ELF-1 (cell line): ENCODE data around the gene EVC2.
A peak's percentile ranks its signal among the peaks of the same experiment; 100 is the strongest.

ENCODE experiments used
- DNase-seq: peaks from one replicate; pipeline ENCODE4 v3.0.0-alpha.2; 2016; ENCODE audit warnings: low read depth, low spot score

The EVC2 gene

GRCh38 chr4:5566526-5566925 lies 141.8 kb downstream of the EVC2 start:
- DNase-seq, result no peak

DNA sequence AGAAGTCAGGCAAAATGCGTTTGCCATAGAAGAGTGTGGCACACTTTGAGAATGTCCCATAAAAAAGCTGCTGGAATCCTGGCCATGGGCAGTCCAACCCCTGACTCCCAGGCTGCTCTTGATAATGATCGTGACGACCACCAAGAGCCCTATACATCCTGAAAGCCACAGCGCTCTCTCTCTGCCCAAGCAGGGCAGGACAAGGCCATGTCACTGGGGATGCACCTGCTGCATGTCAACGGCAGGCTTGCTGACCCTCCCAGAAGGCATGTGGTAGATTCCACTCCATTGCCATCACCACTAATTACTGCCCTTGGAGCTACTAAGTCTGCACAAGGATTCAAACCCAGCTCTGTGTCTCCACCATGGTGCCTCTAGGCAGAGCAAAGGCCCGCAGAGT lies 144.5 kb downstream of the EVC2 start:
- no peak for DNase-seq

DNA sequence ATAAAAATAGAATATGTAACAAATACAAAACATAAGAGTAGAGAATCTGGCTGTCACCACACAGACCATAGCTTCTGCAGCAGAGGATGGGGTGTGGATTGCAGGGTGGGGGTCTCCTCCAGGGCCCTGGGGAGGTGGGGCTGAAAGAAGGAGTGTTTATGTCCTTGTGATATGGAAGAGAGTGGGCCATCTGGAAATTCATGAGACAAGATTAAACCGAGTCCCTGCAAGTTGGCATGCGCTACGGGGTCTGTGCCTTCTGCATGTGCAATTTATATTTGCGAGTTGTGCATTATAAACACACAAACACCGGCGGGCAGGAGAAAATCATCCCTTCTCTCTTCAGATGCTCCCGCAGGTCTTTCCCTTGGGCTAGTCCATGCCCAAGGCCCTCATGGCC lies 145.9 kb downstream of the EVC2 start:
- DNase-seq, result no peak

DNA sequence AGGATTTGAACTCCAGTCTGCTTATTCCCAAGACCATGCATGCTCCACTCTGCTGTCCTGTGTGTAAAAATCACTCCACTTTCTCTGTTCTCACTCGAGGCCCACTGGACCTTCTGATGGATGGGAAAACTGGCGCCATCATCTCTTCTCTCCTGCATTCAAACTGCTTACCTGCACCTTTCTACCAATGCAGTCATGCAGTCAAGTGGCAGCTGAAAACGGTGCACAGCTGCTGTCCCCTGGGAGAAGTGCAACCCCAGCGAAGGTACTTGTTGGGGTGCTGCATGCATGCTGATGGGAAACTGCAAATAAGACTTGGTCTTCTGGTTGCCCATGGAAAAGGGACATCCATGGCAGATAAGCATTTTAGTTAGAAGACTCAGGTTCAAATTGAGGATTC lies 147.1 kb downstream of the EVC2 start:
- no peak for DNase-seq

DNA sequence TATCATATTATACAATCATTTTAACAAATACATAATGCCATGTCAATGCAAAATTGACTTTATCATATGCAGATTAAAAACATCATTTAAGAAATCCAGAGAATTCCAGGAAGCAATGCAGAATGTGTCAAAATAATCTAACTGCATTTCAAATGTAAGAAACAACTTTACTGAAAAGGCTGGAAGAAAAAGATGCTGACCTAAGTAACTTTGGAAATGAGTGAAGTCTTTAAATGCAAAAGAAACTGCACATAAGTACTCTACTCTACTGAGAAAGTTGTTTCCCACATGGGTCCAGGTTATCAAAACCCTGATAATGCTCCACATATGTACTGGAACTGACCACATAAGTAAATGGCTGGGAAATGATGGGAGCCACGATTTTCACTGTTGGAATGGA lies 149.9 kb downstream of the EVC2 start:
- no peak for DNase-seq

- peak; percentile 21 for DNase-seq
These were observed 154.0 kb downstream of the EVC2 start for GRCh38 chr4:5554376-5554775.

GRCh38 chr4:5553801-5554200 lies 154.6 kb downstream of the EVC2 start:
- no peak for DNase-seq

DNA sequence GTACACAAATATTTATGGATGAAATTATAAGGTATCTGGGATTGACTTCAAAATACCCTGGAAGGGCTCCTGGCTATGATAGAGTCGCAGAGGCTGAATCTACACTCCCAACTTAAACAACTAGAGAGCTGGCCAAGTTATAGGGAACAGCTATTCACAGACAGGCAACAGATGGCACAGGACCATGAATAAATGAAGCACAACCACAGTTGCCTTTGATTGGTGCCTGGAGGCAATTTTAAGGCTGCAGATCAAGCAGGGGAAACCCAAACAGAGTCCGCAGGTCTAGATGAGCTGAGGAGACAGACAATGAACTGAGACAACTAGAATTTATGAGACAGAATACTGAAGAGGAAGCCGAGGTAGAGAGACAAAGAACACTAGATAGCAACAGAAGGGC lies 155.9 kb downstream of the EVC2 start:
- DNase-seq, result no peak

- no peak for DNase-seq
These were observed 160.6 kb downstream of the EVC2 start for GRCh38 chr4:5547651-5548249.

DNA sequence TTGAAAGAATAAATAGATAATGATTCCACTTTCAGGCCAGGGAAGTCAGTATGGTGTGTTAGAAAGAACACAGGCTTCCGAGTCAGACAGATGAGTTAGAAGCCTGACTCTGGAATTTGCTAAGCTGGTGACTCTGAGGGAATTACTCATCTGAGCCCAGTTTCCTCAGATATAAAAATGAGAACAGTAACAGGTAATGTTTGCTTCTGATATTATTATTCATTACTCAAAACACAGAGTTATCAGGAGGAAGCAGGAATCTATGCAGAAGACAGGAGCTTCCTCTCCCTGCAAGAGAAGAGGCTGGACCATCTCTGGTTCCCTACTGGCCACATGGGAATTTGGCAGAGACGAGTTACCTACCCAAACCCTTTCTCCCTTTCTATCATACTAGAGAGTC lies 163.1 kb downstream of the EVC2 start:
- no peak for DNase-seq

- DNase-seq, result no peak
These were observed 163.6 kb downstream of the EVC2 start for GRCh38 chr4:5544762-5545161.

DNA sequence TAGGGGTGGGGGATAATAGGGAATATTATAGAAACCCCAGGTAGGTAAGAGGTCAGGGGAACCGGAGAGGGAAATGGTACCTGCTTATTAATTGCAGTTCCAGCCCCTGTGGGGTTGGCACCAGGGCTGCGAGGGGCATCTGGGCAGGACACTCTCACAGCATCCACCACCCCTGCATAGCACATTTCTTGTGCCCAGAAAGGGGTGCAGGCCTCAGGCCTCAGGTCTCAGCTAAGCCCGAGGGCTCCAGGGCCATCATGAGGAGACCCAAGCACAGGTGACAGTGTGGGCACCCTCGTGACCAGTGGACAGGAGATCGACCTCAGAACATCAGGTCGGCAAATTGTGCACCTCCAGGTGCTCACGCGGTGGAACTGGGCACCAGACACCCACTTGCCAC lies 164.7 kb downstream of the EVC2 start:
- no peak for DNase-seq

DNA sequence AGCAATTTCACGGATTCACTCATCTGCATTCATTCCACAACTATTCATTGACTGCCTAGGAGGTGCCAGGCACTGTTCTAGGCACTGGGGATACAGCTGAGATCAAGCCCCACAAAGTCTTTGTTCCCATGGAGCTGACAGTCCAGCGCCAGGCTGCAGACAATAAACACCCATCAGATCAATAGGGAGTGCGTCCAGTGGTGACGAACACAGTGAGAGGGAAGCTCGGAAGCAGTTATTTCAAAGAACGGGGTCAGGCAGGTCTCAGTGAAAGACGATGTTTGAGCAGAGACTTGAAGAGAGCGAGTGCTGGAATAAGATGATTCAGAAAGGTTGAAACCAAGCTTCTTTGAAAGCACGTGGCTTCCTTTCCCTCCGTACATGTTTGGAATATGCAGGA lies 167.2 kb downstream of the EVC2 start:
- DNase-seq, result no peak

DNA sequence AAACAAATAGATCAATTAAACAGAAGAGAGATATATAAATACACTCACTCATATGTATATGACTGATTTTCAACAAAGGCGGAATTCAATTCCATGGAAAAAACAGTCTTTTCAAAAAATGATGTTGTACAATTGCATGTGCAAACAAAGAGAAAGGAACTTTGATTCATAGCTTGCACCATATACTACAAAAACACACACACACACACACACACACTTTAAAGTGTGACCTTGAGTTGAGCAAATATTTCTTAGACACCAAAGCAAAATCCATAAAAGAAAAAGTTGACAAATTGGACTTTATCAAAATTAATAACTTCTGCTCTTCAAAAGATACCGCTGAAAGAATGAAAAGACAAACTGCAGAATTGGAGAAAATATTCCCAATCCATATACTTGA lies 168.8 kb downstream of the EVC2 start:
- no peak for DNase-seq

GRCh38 chr4:5532100-5532499 lies 176.3 kb downstream of the EVC2 start:
- DNase-seq, result no peak

DNA sequence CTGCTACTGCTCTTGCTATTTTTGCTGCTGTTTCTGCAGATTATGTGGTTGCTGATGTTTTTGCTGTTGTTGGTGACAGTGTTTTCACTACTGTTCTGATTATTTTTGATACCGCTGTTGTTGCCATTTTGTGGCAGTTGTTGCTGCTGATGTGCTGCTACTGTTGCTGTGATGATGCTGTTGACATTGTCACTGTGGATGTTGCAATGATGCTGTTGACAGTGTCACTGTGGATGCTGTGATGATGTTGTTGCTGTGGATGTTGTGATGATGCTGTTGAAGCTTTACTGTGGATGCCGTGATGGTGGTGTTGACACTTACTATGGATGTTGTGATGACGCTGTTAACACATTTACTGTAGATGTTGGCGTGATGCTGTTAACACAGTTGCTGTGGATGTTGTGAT lies 180.3 kb downstream of the EVC2 start:
- DNase-seq, result no peak

- DNase-seq, result no peak
These were observed 181.1 kb downstream of the EVC2 start for GRCh38 chr4:5527211-5527610.

DNA sequence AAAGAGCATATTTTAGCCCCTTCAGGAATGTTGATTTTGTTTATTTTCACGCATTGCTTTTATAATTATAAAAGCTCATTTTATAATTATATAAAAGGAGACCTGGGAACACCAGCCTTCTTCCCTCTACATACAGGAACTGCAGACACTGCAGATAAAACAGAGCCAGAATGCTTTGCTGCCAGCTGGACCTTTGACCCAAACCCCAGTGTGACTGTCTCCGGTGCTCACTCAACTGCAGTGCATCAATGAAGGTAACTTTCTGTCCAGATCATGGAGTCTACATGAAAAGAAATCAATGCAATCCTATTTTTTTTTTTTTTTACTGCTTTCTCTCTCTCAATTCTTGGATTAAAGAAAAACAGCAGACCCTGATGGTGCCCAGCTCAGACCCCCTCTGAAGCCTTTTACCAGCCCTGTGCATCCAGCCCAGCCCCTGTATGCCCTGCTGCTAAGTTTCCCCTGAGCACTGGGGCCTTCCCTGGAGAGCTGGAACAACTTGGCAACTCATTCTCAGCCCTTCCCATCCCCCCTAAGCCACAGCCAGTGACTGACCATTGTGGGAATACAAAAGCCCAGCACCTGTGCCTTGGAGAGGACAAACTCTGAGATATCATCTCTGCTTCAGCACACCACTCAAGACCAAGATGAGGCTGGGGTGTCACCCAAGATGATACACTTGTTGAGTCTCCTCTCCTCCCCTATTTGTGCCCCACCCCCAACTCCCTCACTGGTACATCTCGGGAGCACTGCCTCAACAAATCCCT lies 182.1 kb downstream of the EVC2 start:
- no peak for DNase-seq

DNA sequence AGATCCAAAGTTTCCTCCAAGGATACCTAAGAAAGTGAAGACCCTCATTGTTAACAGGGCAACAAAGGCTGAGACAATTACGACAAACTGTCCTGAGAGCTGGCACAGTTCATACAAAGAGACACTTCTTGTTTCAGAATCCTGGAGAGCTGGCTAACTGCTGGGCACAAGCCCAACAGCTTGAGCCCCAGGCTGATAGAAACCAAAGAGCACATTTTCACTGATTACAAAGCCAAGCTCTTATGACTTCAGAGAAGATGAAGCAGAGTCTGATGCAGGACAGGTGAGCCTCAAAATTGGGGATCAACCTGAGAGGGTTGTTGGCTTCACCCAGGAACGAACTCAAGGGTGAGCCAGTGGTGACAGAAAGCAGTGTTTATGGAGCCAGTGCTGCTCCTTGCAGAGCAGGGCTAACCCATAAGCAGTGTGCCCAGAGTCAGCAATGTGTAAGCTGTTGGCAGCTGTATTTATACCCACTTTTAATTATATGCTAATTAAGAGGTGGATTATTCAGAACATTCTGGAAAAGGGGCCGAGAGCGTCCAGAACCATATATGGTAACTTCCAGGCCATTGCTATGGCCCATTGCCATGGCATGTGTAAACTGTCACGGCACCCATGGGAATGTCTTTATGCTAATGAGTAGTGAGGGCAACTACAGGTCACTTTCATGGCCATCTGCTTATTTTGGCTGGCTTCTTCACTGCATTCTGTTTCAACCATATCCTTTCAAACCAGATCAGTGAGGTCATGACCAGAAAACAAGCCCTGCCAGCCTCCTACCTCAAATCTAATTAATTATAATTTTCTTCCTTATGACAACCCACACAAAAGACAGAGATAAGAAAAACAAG lies 183.7 kb downstream of the EVC2 start:
- DNase-seq, result no peak

DNA sequence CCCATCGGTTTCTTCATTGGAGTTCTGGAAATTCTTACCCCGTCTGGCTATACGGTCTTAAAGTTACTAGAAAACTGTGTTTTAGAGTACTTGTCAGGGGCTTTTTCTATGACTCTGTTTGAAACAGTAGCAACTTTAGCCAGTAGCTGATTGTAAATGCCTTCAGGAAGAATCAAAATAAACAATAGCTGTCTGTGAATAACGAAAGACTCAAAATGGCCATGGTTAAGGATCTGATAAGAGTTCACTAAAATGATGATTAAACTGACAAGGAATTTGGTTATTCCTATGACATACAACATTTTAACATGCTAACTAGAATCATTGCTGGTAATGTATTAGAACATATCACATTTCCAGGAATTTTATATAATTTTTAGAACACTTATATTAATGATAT lies 191.0 kb downstream of the EVC2 start:
- no peak for DNase-seq

- no peak for DNase-seq
These were observed 192.7 kb downstream of the EVC2 start for GRCh38 chr4:5515646-5516045.
